ENCODE data around the gene ZSWIM3. TPM values are rescaled to one million over a fixed set of nuclear protein-coding genes. Genes with fewer than 3 reads are reported as not detected.

The ZSWIM3 gene
- total RNA-seq, 4 donors from 2014 or later: 2.2 to 4.5 (median 3.9) TPM

DNA sequence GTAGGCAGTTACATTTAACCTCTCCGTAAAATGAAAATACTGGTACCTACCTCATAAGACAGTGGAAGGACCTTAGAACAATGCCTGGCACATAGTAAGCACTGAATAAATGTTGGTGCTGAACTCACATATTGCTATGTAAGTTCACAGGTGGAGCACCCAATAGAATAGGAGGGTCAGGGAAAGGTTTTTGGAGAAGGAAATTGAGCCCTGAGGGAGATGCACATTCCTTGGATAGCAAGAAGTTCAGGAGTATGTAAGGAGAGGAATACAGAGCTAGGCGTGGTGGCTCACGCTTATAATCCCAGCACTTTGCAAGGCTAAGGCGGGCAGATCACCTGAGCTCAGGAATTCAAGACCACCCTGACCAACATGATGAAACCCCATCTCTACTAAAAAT lies 37.9 kb upstream of the ZSWIM3 start:
- Histone ChIP-seq H3K27ac (no peak overlapping the region), H3K9me3 (no peaks in the 10 kb centered on the region), H3K27me3 (no peaks in the 10 kb centered on the region), H3K36me3 (no peaks in the 10 kb centered on the region), H3K4me1 (peaks cover 7 to 20% of the 10 kb centered on the region in 2 donors), H3K4me3 (replicated peaks in 1 of 3) (no peak overlapping the region)
- TF ChIP-seq, protein P1, sequence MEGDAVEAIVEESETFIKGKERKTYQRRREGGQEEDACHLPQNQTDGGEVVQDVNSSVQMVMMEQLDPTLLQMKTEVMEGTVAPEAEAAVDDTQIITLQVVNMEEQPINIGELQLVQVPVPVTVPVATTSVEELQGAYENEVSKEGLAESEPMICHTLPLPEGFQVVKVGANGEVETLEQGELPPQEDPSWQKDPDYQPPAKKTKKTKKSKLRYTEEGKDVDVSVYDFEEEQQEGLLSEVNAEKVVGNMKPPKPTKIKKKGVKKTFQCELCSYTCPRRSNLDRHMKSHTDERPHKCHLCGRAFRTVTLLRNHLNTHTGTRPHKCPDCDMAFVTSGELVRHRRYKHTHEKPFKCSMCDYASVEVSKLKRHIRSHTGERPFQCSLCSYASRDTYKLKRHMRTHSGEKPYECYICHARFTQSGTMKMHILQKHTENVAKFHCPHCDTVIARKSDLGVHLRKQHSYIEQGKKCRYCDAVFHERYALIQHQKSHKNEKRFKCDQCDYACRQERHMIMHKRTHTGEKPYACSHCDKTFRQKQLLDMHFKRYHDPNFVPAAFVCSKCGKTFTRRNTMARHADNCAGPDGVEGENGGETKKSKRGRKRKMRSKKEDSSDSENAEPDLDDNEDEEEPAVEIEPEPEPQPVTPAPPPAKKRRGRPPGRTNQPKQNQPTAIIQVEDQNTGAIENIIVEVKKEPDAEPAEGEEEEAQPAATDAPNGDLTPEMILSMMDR (IDR thresholded peaks at IDR 0.05): no peak
- no peak for TF ChIP-seq POLR2A (IDR thresholded peaks at IDR 0.05)
- 96% methylated on average over 4 of the region's 4 CpGs for WGBS, 2 donors
- DNase-seq: no peak
- intact Hi-C loops (cut with DNase I): loop anchor here (10.0 kb wide), 1 partner anchor 115 kb away; the partner anchor contains the start of gene PCIF1

DNA sequence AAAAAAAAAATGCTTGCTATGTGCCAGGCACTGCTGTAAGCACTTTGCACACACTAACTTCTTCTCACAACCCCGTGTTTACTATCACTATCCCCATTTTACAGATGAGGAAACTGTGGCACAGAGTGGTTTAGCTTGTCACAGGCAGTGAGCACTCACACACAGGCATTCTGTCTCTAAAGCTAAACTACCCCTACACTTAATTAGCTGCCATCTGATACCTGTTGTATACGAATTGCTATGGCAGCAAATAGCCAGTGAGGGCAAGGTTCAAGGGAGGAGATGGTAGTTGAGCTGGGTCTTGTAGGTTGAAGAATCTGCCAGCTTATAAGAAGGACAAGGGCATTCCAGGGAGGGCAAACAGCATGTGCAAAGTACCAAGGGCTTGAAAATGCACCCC lies 35.5 kb upstream of the ZSWIM3 start:
- no peaks in the 10 kb centered on the region for H3K36me3 ChIP-seq
- TF ChIP-seq POLR2A (IDR thresholded peaks at IDR 0.05): no peak
- TF ChIP-seq, protein P1 (IDR thresholded peaks at IDR 0.05): no peak
- DNase-seq: no peak
- intact Hi-C loops (cut with DNase I): no loop called here
- no peak overlapping the region for H3K4me3 ChIP-seq (replicated peaks in 1 of 3)
- WGBS, 2 donors: 81 to 82% methylated on average over 2 of the region's 2 CpGs
- no peak overlapping the region for H3K27ac ChIP-seq
- no peaks in the 10 kb centered on the region for H3K9me3 ChIP-seq
- no peaks in the 10 kb centered on the region for H3K27me3 ChIP-seq
- H3K4me1 ChIP-seq: peaks cover 16 to 38% of the 10 kb centered on the region in 2 donors

DNA sequence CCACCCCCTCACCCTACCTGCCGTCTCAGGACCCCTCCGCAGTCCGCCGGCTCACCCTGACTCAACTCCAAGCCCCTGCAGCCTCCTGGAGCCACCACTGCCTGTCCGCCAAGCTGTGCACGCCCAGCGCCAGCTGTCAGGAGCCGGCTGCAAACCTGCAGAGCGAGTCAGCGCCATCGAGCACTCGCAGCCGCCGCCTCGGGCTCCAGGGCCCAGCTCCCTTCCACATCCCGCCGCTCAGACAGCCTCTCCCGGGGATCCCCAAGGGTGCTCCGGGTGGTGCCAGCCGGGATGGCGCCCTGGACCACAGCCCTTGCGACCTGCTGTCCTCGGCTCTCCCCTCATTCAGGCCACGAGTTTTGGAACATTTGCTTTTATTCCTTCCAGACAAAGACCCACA lies 34.6 kb upstream of the ZSWIM3 start:
- peaks cover 16 to 42% of the 10 kb centered on the region in 2 donors for H3K4me1 ChIP-seq
- no peaks in the 10 kb centered on the region for H3K9me3 ChIP-seq
- no peaks in the 10 kb centered on the region for H3K36me3 ChIP-seq
- no peak overlapping the region for H3K27ac ChIP-seq
- DNase-seq: peak; percentile 40 to 56
- H3K4me3 ChIP-seq (replicated peaks in 1 of 3): no peak overlapping the region
- intact Hi-C loops (cut with DNase I): no loop called here
- TF ChIP-seq, protein P1 (IDR thresholded peaks at IDR 0.05): no peak
- TF ChIP-seq POLR2A (IDR thresholded peaks at IDR 0.05): no peak
- H3K27me3 ChIP-seq: no peaks in the 10 kb centered on the region
- WGBS, 2 donors: 13% methylated on average over 3 of the region's 24 CpGs; no CpG with 5 or more reads in 1 of the 2 donors

DNA sequence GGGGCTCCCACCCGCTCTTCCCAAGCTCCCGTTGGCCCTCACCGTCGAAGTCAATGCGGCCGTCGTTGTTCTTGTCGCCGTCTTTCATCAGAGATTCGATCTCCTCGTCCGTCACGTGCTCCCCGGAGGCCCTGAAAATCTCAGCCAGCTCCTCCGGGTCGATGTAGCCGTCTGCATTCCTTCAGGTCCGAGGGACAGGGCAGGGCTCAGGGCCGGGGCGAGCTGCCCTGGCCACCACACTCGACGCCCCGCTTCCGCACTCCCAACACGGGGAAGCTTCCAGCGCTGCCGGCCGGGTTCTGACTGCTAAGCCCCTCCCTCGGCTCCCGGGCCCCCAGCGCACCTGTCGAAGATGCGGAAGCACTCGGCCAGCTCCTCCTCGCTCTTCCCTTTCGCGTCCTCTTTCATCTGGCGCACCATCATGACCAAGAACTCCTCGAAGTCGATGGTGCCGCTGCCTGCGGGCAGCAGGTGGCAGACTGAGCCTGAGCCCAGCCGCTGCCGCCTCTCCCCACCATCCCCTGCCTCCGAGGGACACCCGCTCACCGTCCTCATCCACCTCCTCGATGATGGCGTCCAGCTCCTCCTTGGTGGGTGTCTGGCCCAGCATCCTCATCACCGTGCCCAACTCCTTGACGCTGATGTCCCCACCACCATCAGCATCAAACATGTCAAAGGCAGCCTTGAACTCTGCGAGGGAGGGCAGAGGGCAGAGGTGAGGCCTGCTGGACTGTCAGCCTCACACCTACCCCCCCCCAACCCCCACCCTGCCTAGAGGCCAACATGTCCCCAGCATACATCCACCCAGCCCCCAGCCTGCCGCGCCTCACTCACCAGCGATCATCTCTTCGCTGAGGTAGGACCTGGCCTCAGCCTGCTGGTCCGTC lies 33.2 kb upstream of the ZSWIM3 start:
- peaks cover 22 to 53% of the 10 kb centered on the region in 2 donors for H3K4me1 ChIP-seq
- H3K36me3 ChIP-seq: no peaks in the 10 kb centered on the region
- H3K27ac ChIP-seq: no peak overlapping the region
- peak; percentile 41 to 44 for DNase-seq
- no peaks in the 10 kb centered on the region for H3K27me3 ChIP-seq
- intact Hi-C loops (cut with DNase I): no loop called here
- no peak overlapping the region for H3K4me3 ChIP-seq (replicated peaks in 1 of 3)
- no peaks in the 10 kb centered on the region for H3K9me3 ChIP-seq
- TF ChIP-seq, protein P1 (IDR thresholded peaks at IDR 0.05): peak in 4 of 6 experiments; percentile 35 to 50 (median 47)
- no peak for TF ChIP-seq POLR2A (IDR thresholded peaks at IDR 0.05)
- 17 to 18% methylated on average over 36 to 55 of the region's 57 CpGs for WGBS, 2 donors

Measured in thyroid gland (tissue), 4 donors.